GM10847 (cell line): ENCODE measurements around the gene VSIG10.

Experiments
- POLR2A ChIP-seq: IDR thresholded peaks from 2 replicates; pipeline ENCODE4 v1.6.1; 2011; ENCODE audit not compliant: insufficient read length; ENCODE audit errors: extremely low read depth

The VSIG10 gene

DNA sequence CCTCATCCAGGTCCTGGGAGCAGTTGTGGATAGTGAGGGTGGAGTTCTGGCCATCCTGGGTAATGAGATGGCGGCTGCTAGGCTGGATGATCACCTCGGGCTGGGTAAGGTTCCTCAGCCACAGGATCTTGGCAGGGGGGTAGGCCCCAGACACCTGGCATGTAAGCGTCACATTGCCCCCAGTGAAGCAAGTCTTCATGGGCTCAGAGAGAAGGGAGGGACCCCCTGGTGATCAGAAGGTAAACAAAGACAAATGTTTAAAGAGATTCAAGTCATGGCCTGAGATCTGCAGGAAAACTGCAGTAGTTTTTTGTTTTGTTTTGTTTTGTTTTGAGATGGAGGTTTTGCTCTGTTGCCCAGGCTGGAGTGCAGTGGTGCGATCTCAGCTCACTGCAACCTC, 30.0 kb downstream of the VSIG10 start:
- no peak for TF ChIP-seq POLR2A

GRCh38 chr12:118070650-118071049, 33.2 kb downstream of the VSIG10 start:
- TF ChIP-seq POLR2A: no peak

GRCh38 chr12:118068445-118068844, 35.4 kb downstream of the VSIG10 start:
- TF ChIP-seq POLR2A: no peak

- TF ChIP-seq POLR2A: no peak
These were observed 38.4 kb downstream of the VSIG10 start for GRCh38 chr12:118065380-118065779.

- no peak for TF ChIP-seq POLR2A
These were observed 39.2 kb downstream of the VSIG10 start for GRCh38 chr12:118064608-118065007.

DNA sequence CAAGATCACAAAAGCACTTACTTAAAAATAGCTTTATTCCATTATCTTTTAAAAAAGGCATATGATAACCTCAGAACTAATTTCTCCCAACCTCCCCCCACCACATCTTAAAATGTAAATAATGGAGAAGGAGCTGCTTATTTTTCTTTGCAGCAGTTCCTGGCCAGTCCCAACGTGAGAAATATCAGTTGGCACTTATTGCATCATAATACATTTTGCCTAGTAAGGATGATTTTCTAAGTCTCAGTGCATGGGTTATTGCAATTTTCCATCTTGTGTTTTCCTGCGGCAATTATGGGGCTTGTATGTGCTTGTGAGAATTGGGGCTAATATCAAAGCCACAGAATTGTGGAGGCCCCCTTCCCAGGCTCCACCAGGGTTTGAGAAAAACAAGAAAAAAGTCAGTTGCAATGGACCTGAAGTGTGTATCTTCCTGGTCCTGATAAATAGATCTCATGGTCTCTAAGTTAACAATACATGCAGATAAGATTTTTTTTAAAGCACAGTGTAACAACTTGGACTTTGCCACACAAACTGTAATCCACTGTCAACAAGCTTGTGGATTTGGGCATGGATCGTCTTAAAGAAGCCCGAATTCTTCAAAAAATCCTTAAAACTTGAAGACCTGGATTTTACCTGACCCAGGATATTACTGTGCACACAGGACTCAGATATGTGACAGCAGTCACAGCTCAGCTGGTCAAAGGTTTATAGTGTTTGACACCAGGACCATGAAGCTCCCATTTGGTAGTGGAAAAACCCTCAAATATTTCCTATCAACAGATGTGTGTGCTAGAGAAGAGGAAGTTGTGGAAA, 40.0 kb downstream of the VSIG10 start:
- no peak for TF ChIP-seq POLR2A

GRCh38 chr12:118061873-118062843, 41.7 kb downstream of the VSIG10 start:
- TF ChIP-seq POLR2A: no peak

- TF ChIP-seq POLR2A: no peak
These were observed 42.6 kb downstream of the VSIG10 start, which contains the start of gene WSB2 for GRCh38 chr12:118061011-118061872. WSB2 (minus strand) TSS chr12:118061179; CDS start chr12:118061048, 131 bp downstream.

- TF ChIP-seq POLR2A: no peak
These were observed 43.4 kb downstream of the VSIG10 start for GRCh38 chr12:118060301-118061010.

GRCh38 chr12:118059341-118060191, 44.2 kb downstream of the VSIG10 start:
- no peak for TF ChIP-seq POLR2A

- no peak for TF ChIP-seq POLR2A
These were observed 44.9 kb downstream of the VSIG10 start for GRCh38 chr12:118058881-118059280.

- TF ChIP-seq POLR2A: no peak
These were observed 45.6 kb downstream of the VSIG10 start for GRCh38 chr12:118058227-118058626.

DNA sequence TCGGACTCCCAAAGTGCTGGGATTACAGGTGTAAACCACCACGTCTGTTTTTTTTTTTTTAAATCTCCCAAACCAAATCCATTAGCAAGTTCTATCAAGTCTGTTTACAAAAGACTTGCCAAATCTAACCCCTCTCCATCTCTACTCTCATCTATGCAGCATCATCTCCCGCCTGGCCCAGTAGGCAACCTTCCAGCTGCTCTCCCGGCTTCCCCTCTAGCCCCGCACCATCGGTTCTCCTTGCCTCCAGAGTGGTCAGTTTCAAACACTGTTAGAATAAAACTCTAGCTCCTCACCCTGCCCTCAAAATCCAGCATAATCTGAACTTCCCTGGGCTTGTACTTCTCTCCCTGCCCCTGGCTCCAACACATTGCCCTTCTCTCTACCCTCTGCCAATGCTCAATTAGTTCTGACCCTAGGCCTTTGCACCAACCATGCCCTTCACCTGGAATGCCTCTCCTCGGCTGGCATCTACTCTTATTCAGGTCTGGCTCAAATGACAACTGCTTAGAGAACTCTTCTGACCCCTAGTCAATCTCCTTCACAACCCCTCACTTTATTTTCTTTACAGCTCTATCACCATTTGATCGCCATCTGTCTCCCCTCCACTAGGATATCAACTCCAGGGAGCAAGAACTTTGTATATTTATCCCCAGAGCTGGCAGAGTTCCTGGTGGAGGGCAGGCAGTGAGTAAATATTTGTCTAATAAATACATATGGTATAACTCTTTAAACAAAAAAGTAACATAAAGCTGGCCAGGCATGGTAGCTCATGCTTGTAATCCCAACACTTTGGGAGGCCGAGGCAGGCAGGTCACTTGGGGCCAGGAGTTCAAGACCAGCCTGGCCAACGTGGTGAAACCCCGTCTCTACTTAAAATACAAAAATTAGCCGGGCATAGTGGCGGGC, 47.7 kb downstream of the VSIG10 start:
- no peak for TF ChIP-seq POLR2A

- no peak for TF ChIP-seq POLR2A
These were observed 48.7 kb downstream of the VSIG10 start for GRCh38 chr12:118055144-118055557.
